Esophagus squamous epithelium (tissue), 4 donors: ENCODE measurements around the gene MED13L.

Experiments
- CTCF ChIP-seq, 6 experiments: fragments of 450-650 bp in 4 of 6; fragments of 200-600 bp in 2 of 6; sonication (generic) in 2 of 6; IDR thresholded peaks; one replicate each; pipeline ENCODE4 v1.5.1; 2016 to 2019; ENCODE audit warnings: antibody characterized with exemption in 6 of 6, mild to moderate bottlenecking in 4 of 6, moderate library complexity in 4 of 6
- POLR2A ChIP-seq, 4 donors: fragments of 450-650 bp; IDR thresholded peaks; one replicate each; pipeline ENCODE4 v1.6.1; 2017; ENCODE audit warnings: antibody characterized with exemption in 4 of 4, mild to moderate bottlenecking in 4 of 4, moderate library complexity in 3 of 4

- TF ChIP-seq POLR2A (IDR thresholded peaks at IDR 0.05), result no peak
- TF ChIP-seq CTCF (IDR thresholded peaks at IDR 0.05), result no peak
Measured at GRCh38 chr12:116127859-116128258, 149.6 kb downstream of the MED13L start.
